T-helper 1 cell treated with Interleukin-12 subunit alpha and Interleukin-12 subunit beta and Interleukin-4 antibody, amounts not matched to agents 30 μg/mL and 1 μg/mL, for 36 hours (primary cell): ENCODE measurements around the gene SLC25A25.
"Not testable (repeated sequence)": the region's sequence is repeated elsewhere in the genome, so short reads cannot be mapped to it uniquely, and the experiment has no call there.

Experiments used
- H3K27ac Mint-ChIP-seq: one replicate; pipeline ENCODE4 v1.8.0; 2021; ENCODE audit warnings: mild to moderate bottlenecking, mixed read lengths
- H3K27me3 Mint-ChIP-seq: one replicate; pipeline ENCODE4 v1.8.0; 2021; ENCODE audit warnings: low read depth, mixed read lengths
- H3K36me3 Mint-ChIP-seq: one replicate; pipeline ENCODE4 v1.8.0; 2021; ENCODE audit warnings: low read depth, mixed read lengths
- H3K4me1 Mint-ChIP-seq: one replicate; pipeline ENCODE4 v1.8.0; 2021; ENCODE audit warnings: low read depth, mixed read lengths
- H3K4me3 Mint-ChIP-seq: one replicate; pipeline ENCODE4 v1.8.0; 2021; ENCODE audit warnings: mild to moderate bottlenecking, moderate library complexity, mixed read lengths
- H3K9me3 Mint-ChIP-seq: one replicate; pipeline ENCODE4 v1.8.0; 2021; ENCODE audit warnings: mixed read lengths

SLC25A25 gene

DNA sequence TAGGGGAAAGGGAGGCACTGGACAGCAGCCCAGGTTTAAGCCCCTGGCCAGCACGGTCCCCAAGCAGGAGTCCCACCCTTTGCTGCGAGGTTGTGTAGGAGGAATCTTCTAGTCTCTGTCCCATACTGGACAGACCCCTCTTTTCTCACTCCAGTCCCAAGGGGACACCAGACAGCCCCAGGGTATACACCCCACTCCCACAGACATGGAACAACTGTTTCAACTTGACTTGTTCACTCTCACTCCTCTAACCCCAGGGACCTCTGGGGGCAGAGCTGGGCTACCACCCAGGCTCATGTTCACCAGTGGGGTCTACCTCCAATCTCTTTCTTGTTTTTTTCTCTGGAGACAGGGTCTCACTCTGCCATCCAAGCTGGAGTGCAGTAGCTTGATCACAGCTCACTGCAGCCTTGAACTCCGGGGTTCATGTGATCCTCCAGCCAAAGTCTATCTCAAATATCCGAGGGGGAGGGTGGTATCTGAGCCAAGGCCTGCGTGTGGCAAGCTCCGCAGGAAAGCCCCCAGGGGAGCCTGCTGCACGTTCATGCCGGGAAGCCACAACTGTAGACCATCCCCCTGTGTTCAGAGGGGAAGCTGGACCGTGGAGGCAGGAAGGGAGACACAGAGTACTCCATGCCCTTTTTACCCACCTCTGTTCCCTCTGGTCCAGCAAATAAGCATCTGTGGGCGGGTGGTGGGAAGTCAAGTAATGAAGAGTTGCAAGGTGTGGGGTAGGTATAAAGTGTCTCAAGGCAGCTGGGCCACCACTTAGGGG, 57.7 kb downstream of the SLC25A25 start:
- Mint-ChIP-seq H3K9me3 (no peaks in the 10 kb centered on the region), H3K27ac (no peak overlapping the region), H3K36me3 (no peaks in the 10 kb centered on the region), H3K4me3 (peak overlapping the region; percentile 78), H3K27me3 (no peaks in the 10 kb centered on the region), H3K4me1 (peaks cover 27% of the 10 kb centered on the region)

- Mint-ChIP-seq H3K36me3 (no peaks in the 10 kb centered on the region), H3K4me1 (peaks cover 27% of the 10 kb centered on the region), H3K27me3 (peaks cover 1% of the 10 kb centered on the region), H3K9me3 (no peaks in the 10 kb centered on the region), H3K27ac (peak within 1 kb of the TSS; percentile 95), H3K4me3 (peak within 1 kb of the TSS; percentile 89)
These were observed 59.5 kb downstream of the SLC25A25 start, which contains the start of gene PTGES2 for GRCh38 chr9:128127568-128127989. Gene PTGES2 (minus strand): TSS chr9:128127729. CDS start chr9:128127717, 12 bp downstream.

DNA sequence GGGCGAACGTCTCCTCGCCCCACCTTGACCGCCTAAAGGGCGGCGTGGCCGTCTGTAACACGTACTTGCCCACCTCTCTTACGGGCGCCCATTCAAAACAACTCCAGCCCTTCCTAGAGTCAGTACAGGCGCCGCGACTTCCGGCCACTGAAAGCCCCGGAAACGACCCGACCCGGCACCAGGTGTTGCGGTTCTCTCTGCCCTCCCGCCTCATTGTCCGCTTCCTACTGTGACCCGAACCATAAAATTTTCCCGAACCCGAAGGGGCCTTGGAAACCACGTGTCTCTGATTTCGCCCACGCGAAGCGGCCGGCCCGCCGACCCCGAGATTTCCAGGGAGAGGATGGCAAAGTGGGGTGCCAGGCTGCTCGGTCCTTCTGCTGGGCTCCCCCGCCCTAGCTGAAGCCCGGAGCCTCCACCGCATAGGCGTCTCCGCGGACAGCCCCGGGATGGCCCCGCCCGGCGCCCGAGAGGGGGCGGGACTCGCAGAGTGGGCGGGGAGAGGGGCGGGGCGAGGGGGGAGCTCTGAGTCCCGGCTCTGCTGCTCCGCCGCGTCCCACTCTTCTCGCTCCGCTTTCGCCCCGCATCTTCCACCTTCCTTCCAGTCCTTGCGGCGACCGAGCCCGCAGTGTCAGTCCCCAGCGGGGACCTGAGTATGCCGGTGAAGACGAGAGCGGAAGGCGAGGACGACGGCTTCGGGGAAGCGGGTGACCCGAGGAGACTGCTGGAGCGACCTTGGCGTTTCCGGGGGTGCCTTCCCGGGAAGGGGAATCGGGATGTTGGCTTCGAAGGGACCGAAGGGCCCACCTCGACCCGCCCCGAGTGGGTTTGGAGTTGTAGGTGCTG, 60.2 kb downstream of the SLC25A25 start:
- Mint-ChIP-seq H3K9me3 (no peaks in the 10 kb centered on the region), H3K27me3 (peaks cover 8% of the 10 kb centered on the region), H3K4me3 (peak overlapping the region; percentile 89)

GRCh38 chr9:128128836-128129590, 61.0 kb downstream of the SLC25A25 start:
- Mint-ChIP-seq H3K36me3 (no peaks in the 10 kb centered on the region), H3K4me1 (peaks cover 34% of the 10 kb centered on the region), H3K4me3 (peak overlapping the region; percentile 89), H3K27me3 (peaks cover 16% of the 10 kb centered on the region), H3K27ac (peak overlapping the region; percentile 95), H3K9me3 (no peaks in the 10 kb centered on the region)

More for the DNA sequence above, 60.2 kb downstream of the SLC25A25 start:
- peak overlapping the region; percentile 95 for H3K27ac Mint-ChIP-seq
- H3K36me3 Mint-ChIP-seq = no peaks in the 10 kb centered on the region
- peaks cover 33% of the 10 kb centered on the region for H3K4me1 Mint-ChIP-seq

DNA sequence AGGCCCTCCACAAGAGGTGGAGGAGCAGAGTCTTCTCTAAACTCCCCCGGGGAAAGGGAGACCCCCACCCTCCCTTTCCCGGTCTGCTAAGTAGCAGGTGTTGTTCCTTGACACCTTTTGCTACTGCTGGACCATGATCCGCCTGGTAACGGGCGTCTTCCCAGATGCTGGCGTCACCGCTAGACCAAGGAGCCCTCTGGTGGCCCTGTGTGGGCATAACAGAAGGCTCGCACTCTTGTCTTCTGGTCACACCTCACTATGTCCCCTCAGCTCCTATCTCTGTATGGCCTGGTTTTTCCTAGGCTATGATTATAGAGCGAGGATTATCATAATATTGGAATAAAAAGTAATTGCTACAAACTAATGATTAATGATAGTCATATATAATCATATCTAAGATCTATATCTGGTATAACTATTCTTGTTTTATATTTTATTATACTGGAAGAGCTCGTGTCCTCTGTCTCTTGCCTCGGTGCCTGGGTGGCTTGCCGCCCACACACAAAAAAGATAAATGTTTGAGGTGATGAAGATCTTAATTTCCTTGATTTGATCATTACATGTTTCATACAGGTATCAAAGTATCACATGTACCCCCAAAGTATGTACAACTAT, 62.1 kb downstream of the SLC25A25 start:
- peak overlapping the region; percentile 42 for H3K4me3 Mint-ChIP-seq
- H3K27me3 Mint-ChIP-seq = peaks cover 26% of the 10 kb centered on the region
- H3K9me3 Mint-ChIP-seq, H3K36me3 Mint-ChIP-seq: not testable (repeated sequence)
- H3K4me1 Mint-ChIP-seq = peaks cover 30% of the 10 kb centered on the region
- peak overlapping the region; percentile 62 for H3K27ac Mint-ChIP-seq

- not testable (repeated sequence) for H3K4me3 Mint-ChIP-seq, H3K27ac Mint-ChIP-seq, H3K36me3 Mint-ChIP-seq, H3K9me3 Mint-ChIP-seq
- peaks cover 25% of the 10 kb centered on the region for H3K4me1 Mint-ChIP-seq
- H3K27me3 Mint-ChIP-seq = peaks cover 31% of the 10 kb centered on the region
These were observed 62.6 kb downstream of the SLC25A25 start for GRCh38 chr9:128130651-128131050.

- H3K36me3 Mint-ChIP-seq, H3K9me3 Mint-ChIP-seq, H3K4me3 Mint-ChIP-seq, H3K27ac Mint-ChIP-seq: not testable (repeated sequence)
- peaks cover 22% of the 10 kb centered on the region for H3K4me1 Mint-ChIP-seq
- H3K27me3 Mint-ChIP-seq = peaks cover 35% of the 10 kb centered on the region
These were observed 63.3 kb downstream of the SLC25A25 start for GRCh38 chr9:128131346-128131745.

GRCh38 chr9:128132139-128132538, 64.1 kb downstream of the SLC25A25 start:
- Mint-ChIP-seq H3K4me1 (peaks cover 19% of the 10 kb centered on the region), H3K27me3 (peaks cover 36% of the 10 kb centered on the region)
- H3K9me3 Mint-ChIP-seq, H3K36me3 Mint-ChIP-seq, H3K4me3 Mint-ChIP-seq, H3K27ac Mint-ChIP-seq: not testable (repeated sequence)

- H3K4me3 Mint-ChIP-seq, H3K36me3 Mint-ChIP-seq, H3K9me3 Mint-ChIP-seq, H3K27ac Mint-ChIP-seq: not testable (repeated sequence)
- Mint-ChIP-seq H3K27me3 (peaks cover 39% of the 10 kb centered on the region), H3K4me1 (peaks cover 10% of the 10 kb centered on the region)
These were observed 67.5 kb downstream of the SLC25A25 start for GRCh38 chr9:128135561-128135960.

DNA sequence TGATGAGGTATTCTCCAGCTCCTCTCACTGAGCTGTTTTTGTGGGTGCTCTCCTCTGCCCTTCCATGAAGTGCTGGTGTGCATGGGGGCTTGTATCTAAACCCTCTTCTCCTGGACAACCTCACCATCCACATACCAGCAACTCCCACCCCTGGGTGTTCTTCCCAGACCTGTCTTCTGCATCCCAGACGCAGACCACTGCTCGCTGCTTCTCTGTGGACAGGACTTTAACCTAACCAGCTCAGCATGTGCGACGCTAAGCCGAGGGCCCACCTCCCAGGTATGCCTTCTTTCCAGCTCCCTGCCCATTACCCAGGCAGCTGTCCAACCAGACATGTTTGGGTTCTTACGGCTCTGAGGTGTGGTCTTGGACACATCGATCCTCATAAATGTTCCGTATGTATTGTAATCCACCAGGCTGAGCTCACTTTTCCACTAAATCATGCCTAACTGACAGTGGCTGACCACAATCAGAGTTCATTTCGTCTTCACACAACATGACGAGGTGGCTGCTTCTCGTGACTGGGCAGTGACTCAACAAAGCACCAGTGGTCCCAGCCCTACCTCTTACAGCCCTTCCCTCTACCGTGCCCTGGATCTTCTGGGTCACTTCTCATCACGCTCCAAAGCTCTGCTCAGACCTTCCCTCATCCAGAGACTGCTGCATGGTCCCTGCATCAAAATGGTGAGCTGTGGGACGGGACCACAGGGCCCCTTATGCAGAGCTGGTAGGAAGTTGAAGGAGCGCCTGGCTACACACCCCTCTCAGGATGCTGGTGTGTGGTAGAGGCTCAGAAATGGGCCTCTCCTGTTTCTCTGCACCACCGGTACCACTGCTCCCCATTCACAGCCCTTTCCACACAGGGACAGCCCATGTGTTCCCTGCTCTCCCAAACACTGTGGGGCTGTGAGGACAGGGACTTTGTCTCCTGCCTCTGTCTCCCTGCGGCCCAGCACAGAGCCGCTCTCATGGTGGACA, 69.1 kb downstream of the SLC25A25 start:
- Mint-ChIP-seq H3K27me3 (peaks cover 39% of the 10 kb centered on the region), H3K27ac (no peak overlapping the region), H3K9me3 (no peaks in the 10 kb centered on the region), H3K4me3 (no peak overlapping the region), H3K36me3 (no peaks in the 10 kb centered on the region), H3K4me1 (peaks cover 13% of the 10 kb centered on the region)

- Mint-ChIP-seq H3K4me3 (no peak overlapping the region), H3K4me1 (peaks cover 11% of the 10 kb centered on the region), H3K27ac (no peak overlapping the region), H3K27me3 (peaks cover 34% of the 10 kb centered on the region), H3K9me3 (no peaks in the 10 kb centered on the region), H3K36me3 (no peaks in the 10 kb centered on the region)
These were observed 70.0 kb downstream of the SLC25A25 start for GRCh38 chr9:128138001-128138400.

DNA sequence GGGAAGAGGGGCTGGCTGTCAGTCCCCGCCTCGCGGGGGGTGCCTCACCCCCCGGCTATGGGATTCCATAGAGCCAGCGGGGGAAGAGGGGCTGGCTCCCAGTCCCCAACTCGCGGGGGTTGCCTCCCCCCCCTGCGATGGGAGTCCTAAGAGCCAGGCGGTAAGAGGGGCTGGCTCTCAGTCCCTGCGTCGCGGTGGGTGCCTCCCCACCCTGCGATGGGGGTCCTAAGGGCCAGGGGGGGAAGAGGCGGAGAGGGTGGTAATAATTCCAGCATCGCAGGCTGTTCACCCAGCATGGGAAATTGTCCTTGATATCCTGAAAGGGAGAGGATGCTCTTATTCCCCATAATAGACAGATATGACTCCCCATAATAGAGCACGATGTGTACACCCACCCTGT, 71.6 kb downstream of the SLC25A25 start:
- H3K27me3 Mint-ChIP-seq = peaks cover 18% of the 10 kb centered on the region
- H3K4me1 Mint-ChIP-seq = peaks cover 13% of the 10 kb centered on the region
- no peak overlapping the region for H3K27ac Mint-ChIP-seq
- H3K4me3 Mint-ChIP-seq = no peak overlapping the region
- no peaks in the 10 kb centered on the region for H3K36me3 Mint-ChIP-seq
- H3K9me3 Mint-ChIP-seq = no peaks in the 10 kb centered on the region

- Mint-ChIP-seq H3K36me3 (no peaks in the 10 kb centered on the region), H3K27ac (no peak overlapping the region), H3K4me3 (no peak overlapping the region), H3K9me3 (no peaks in the 10 kb centered on the region), H3K4me1 (peaks cover 9% of the 10 kb centered on the region), H3K27me3 (peaks cover 4% of the 10 kb centered on the region)
These were observed 73.6 kb downstream of the SLC25A25 start for GRCh38 chr9:128141604-128142003.
